K562 (cell line): ENCODE data around the gene RPL39. TPM values are rescaled to one million over a fixed set of nuclear protein-coding genes. Genes with fewer than 3 reads are reported as not detected.
A peak's percentile ranks its signal among the peaks of the same experiment; 100 is the strongest.

ENCODE experiments used
- BCOR ChIP-seq: fragments of 450-650 bp; IDR thresholded peaks from 2 replicates; pipeline ENCODE4 v1.6.1; 2016
- BHLHE40 ChIP-seq: IDR thresholded peaks from 2 replicates; pipeline ENCODE4 v1.6.1; 2011; ENCODE audit warnings: low read length, improper control_type of control experiment
- CCNT2 ChIP-seq: IDR thresholded peaks from 2 replicates; pipeline ENCODE4 v1.6.1; 2011; ENCODE audit warnings: borderline replicate concordance, low read depth, mild to moderate bottlenecking, moderate library complexity, mixed read lengths, low read length; ENCODE audit not compliant: insufficient read length; ENCODE audit errors: extremely low read depth
- DIDO1 ChIP-seq: fragments of 450-650 bp; IDR thresholded peaks from 2 replicates; pipeline ENCODE4 v1.6.1; 2016; ENCODE audit warnings: low read depth, missing biosample characterization, missing genetic modification characterization
- ETV5 ChIP-seq: sonication (generic); formaldehyde crosslinking; IDR thresholded peaks from 2 replicates; pipeline ENCODE4 v1.4.0; 2020; ENCODE audit warnings: low read depth, mild to moderate bottlenecking, missing genetic modification reagents
- HDAC1 ChIP-seq, 2 experiments: fragments of 450-650 bp; IDR thresholded peaks; 2 replicates each; pipeline ENCODE4 v1.6.1; 2016 to 2017; ENCODE audit warnings: inconsistent platforms in 1 of 2, mild to moderate bottlenecking in 1 of 2, moderate library complexity in 1 of 2
- HOXB6 ChIP-seq: fragments of 250-450 bp; sonication (Bioruptor Pico); IDR thresholded peaks from 2 replicates; pipeline ENCODE4 v1.5.1; 2022; ENCODE audit warnings: mild to moderate bottlenecking, borderline replicate concordance
- ID3 ChIP-seq, 2 experiments: fragments of 250-450 bp in 1 of 2; fragments of 450-650 bp in 1 of 2; sonication (Bioruptor Pico) in 1 of 2; IDR thresholded peaks; 2 replicates each; pipeline versions ENCODE4 v1.6.1 to v1.8.0; 2016 to 2021; ENCODE audit warnings: mild to moderate bottlenecking in 2 of 2, moderate library complexity in 2 of 2, missing compliant biosample characterization in 1 of 2, missing genetic modification characterization in 1 of 2
- IFI16 ChIP-seq: fragments of 250-450 bp; sonication (Bioruptor Pico); IDR thresholded peaks from 2 replicates; pipeline ENCODE4 v2.1.2; 2022; ENCODE audit warnings: mild to moderate bottlenecking, inconsistent platforms
- NBN ChIP-seq: fragments of 450-650 bp; IDR thresholded peaks from 2 replicates; pipeline ENCODE4 v1.6.1; 2016; ENCODE audit warnings: low read depth, mild to moderate bottlenecking
- PCBP2 ChIP-seq: fragments of 200-400 bp; formaldehyde crosslinking; IDR thresholded peaks from 2 replicates; pipeline ENCODE4 v1.6.1; 2018; ENCODE audit warnings: low read length, low read depth, mild to moderate bottlenecking, moderate library complexity; ENCODE audit not compliant: poor library complexity, severe bottlenecking
- SMARCE1 ChIP-seq: fragments of 450-650 bp; IDR thresholded peaks from 2 replicates; pipeline ENCODE4 v1.7.1; 2016; ENCODE audit warnings: mild to moderate bottlenecking
- ZNF23 ChIP-seq: fragments of 250-450 bp; sonication (Bioruptor Pico); IDR thresholded peaks from 2 replicates; pipeline ENCODE4 v1.4.0; 2020; ENCODE audit warnings: mild to moderate bottlenecking
- ZNF609 ChIP-seq: sonication (generic); formaldehyde crosslinking; IDR thresholded peaks from 2 replicates; pipeline ENCODE4 v1.8.1; 2023; ENCODE audit warnings: missing genetic modification reagents, mild to moderate bottlenecking, borderline replicate concordance
- polyA plus RNA-seq, 8 experiments: library from polyadenylated mRNA; depleted of rRNA in 4 of 8; stranded (reverse) in 5 of 8; unstranded in 3 of 8; fragments of >200 nt; fragmentation: Nextera tagmentation in 2 of 8; fragmentation: Illumina TruSeq in 1 of 8; extraction: Ambion mirVana in 2 of 8; extraction: Trizol in 1 of 8; gene quantifications; 2 replicates each; pipeline versions ENCODE4 v1.2.1 to v1.2.3, GENCODE V29; 2011 to 2014; ENCODE audit warnings: inconsistent platforms in 1 of 8, missing spikeins in 1 of 8
- total RNA-seq, 7 experiments: library from RNA; depleted of rRNA in 6 of 7; stranded (reverse); fragments of >200 nt in 6 of 7; fragmentation: Illumina TruSeq in 2 of 7; extraction: Trizol in 2 of 7; gene quantifications; 2 replicates each; pipeline versions ENCODE4 v1.2.1 to v1.2.3, GENCODE V29; 2011 to 2021; ENCODE audit warnings: low replicate concordance in 1 of 7
- TF ChIP-seq, protein P1 (sequence below): sonication (generic); formaldehyde crosslinking; IDR thresholded peaks from 2 replicates; pipeline ENCODE4 v1.8.1; 2023; ENCODE audit warnings: mild to moderate bottlenecking, missing genetic modification reagents

The RPL39 gene
- total and polyA plus RNA-seq, 9 of the 15 experiments (the other 6 are each of a cell fraction or from before 2014, with no cell fraction given) = 1,382 to 5,043 (median 3,226) TPM

GRCh38 chrX:119809185-119809666 lies 17.8 kb upstream of the RPL39 start (continued):
- TF ChIP-seq ZNF23 (CRISPR knock-in tag) (no peak), CCNT2 (peak; percentile 79), DIDO1 (tag) (no peak), BHLHE40 (no peak), ID3 (CRISPR knock-in tag; IDR thresholded peaks at IDR 0.05) (no peak), ID3 (tag; IDR thresholded peaks at IDR 0.05) (no peak), BCOR (peak; percentile 76; the same call in 1 of the 2 replicates), NBN (0 out of 2 replicates have a peak, but pooled peaks have one; percentile 69), IFI16 (no peak), PCBP2 (no peak), HDAC1 (IDR thresholded peaks at IDR 0.05) (peak in 1 of 2 experiments; percentile 95; a peak in 2 of 4 replicates), SMARCE1 (peak; percentile 93), ETV5 (0 out of 2 replicates have a peak, but pooled peaks have one; percentile 41), ZNF609 (CRISPR knock-in tag) (no peak), HOXB6 (CRISPR knock-in tag) (no peak)
- TF ChIP-seq, protein P1, sequence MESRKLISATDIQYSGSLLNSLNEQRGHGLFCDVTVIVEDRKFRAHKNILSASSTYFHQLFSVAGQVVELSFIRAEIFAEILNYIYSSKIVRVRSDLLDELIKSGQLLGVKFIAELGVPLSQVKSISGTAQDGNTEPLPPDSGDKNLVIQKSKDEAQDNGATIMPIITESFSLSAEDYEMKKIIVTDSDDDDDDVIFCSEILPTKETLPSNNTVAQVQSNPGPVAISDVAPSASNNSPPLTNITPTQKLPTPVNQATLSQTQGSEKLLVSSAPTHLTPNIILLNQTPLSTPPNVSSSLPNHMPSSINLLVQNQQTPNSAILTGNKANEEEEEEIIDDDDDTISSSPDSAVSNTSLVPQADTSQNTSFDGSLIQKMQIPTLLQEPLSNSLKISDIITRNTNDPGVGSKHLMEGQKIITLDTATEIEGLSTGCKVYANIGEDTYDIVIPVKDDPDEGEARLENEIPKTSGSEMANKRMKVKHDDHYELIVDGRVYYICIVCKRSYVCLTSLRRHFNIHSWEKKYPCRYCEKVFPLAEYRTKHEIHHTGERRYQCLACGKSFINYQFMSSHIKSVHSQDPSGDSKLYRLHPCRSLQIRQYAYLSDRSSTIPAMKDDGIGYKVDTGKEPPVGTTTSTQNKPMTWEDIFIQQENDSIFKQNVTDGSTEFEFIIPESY (CRISPR knock-in tag) = 0 out of 2 replicates have a peak, but pooled peaks have one; percentile 23
